ENCODE measurements around the gene HAPLN3. TPM values are rescaled to one million over a fixed set of nuclear protein-coding genes. Genes with fewer than 3 reads are reported as not detected.
"Not testable (repeated sequence)": the region's sequence is repeated elsewhere in the genome, so short reads cannot be mapped to it uniquely, and the experiment has no call there.

Gene HAPLN3, protein sequence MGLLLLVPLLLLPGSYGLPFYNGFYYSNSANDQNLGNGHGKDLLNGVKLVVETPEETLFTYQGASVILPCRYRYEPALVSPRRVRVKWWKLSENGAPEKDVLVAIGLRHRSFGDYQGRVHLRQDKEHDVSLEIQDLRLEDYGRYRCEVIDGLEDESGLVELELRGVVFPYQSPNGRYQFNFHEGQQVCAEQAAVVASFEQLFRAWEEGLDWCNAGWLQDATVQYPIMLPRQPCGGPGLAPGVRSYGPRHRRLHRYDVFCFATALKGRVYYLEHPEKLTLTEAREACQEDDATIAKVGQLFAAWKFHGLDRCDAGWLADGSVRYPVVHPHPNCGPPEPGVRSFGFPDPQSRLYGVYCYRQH
- total RNA-seq = 15.9 TPM

DNA sequence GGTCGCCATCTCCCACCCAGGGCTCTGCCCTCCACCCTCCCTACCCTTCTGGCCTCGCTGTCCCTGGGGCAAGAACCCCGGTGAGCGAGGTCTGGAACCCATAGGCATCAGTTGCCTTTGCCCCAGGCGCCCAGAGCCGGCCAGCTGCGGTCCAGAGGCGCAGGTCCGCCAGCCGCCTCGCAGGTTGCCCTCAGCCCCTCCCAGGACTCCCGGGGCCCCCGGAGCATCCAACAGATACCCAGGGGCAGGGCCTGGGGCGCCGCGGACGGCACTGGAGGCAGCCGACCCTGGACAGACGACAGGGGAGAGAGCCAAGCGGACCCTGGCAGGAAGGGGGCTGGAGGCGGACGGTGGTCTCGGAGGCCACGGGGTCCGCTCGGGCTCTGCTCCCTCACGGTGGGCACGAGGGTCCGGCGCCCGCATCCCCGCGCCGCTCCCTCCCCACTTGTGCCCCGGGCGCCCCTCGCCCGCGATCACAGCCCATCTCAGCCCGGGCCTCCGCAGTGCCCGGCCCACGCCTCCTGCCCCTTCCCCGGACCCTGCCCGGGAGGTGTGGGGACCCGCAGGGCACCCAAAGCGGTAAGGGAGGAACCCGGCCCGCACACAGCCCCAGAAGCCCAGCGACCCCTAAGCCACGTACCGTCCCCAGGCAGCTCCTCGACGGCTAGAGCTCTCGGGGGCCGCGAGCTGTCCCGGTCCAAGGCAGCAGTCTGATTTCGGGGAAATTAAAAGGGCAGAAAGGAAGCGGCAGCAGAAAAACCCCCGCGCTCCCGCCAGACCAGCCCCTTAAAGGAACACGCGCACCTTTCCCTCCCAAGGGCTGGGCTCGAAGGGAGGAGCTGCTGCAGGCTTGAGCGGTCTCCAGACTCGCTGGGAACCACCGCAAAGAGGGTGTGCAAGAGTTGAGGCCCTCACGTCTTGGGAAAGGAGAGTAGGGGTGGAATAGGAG lies at the start of gene HAPLN3:
HAPLN3 (minus strand) TSS at position 726 of the 949 bp plus-strand sequence. CDS start 8,246 bp downstream, outside the sequence.
- no peak for DNase-seq (ENCODE audit: low spot score)
- intact Hi-C loops (cut with DNase I) = no loop called here
- ATAC-seq = no peak

DNA sequence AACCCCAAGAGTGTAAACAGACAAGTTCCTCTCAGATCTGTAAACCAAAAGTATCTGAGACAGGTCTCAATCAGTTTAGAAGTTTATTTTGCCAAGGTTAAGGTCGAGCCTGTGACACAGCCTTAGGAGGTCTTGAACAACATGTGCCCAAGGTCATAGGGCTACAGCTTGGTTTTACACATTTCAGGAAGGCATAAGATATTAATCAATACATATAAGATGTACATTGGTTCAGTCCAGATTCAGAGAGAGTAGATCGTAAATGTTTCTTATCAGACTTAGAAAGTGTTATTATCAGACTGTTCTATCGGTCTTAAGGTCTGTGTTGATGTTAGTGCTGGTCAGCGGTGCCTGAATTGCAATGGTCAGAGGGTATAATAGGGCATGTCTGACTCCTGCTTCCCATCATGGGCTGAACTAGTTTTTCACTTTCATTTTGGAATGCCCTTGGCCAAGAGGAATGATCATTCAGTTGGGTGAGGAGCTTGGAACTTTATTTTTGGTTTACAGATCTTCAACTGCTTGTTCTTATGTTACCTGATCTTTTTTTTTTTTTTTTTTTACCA lies 44.8 kb upstream of the HAPLN3 start:
- DNase-seq (ENCODE audit: low spot score) (no peak), ATAC-seq (no peak)
- intact Hi-C loops (cut with DNase I) = no loop called here

DNA sequence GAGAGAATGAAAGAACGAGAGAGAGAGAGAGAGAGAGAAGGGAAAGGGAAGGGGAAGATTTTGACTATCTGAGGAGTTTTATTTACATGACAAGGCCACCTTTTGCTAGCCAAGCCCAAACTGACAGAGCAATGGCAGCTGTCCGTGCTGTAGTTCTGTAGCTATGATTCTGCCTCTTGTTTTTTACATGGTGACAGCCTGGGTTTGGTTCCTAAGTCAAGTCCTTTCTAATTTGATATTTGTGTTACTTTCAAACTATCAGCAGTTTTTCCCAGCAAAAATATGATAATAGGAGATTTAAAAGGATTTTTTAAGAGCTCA lies 44.1 kb upstream of the HAPLN3 start:
- ATAC-seq (no peak), DNase-seq (ENCODE audit: low spot score) (no peak)
- intact Hi-C loops (cut with DNase I) = no loop called here

DNA sequence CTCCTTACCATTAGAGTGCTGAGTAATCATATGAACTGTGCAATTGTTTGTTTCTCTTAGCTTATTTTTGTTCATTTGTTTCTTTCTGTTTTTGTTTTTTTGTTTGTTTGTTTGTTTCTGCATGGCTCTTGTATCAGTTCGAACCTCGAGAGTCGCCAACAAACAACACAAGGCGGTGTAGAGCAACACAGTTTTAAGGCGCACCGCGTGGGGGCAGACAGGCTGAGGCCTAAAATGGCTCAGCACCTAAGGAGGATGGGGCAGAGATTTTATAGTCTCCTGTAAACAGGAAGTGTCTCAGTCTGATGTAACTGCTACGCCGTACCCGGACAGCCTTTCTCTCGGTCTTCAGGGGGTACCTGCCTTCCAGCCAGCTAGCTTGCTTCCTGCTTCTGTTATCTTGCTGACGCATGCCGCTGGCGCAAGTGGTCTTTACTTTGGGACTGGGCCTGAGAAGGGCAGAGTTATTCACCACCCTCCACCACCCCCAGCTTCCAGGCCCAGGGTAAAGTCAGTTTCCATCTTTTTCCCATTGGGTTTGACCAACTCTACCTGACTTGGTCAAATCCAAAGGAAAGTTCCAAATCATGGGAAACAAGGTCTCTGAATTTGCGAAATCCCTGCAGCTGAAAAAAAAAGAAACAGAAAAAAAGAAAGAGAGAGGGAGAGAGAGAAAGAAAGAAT lies 43.6 kb upstream of the HAPLN3 start:
- ATAC-seq (no peak), DNase-seq (ENCODE audit: low spot score) (no peak)
- intact Hi-C loops (cut with DNase I) = no loop called here

DNA sequence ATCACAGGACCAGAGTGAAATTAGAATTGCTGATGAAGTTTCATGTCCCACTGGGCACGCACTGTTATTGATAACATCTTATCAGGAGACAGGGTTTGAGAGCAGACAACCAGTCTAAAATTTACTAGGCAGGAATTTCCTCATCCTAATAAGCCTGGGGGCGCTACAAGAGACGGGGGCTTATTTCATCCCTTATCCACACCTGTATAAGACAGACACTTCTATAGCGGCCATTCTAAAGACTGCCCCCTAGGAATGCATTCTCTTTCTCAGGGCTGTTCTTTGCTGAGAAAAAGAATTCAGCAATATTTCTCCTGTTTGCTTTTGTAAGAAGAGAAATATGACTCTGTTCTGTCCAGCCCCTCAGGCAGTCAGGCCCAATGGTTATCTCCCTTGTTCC lies 39.1 kb upstream of the HAPLN3 start:
- ATAC-seq; intact Hi-C loops (cut with DNase I): not testable (repeated sequence)

DNA sequence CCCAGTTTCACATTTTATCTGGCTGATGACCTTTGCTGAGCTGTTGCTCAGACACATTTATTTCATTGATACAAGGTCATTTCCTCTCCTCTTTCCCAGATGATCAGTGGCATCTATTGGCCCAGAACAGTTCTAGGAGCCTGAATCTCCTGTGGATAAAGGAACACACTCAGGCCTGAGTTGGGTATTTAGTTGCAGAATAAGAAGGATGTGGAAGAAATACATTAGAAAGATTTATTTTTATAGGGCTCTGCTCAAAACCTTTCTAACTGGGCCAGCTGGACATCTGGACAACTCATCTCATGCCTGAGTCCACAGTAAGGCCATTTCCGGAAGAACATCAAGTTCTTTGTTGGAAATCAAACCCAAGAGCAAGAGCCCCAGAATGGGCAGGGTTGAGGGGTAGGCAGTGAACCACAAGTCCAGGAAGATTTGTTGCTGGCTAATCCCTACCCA lies 37.6 kb upstream of the HAPLN3 start:
- peak; percentile 86 for ATAC-seq
- DNase-seq (ENCODE audit: low spot score) = no peak
- intact Hi-C loops (cut with DNase I) = no loop called here

More for the DNA sequence above, 39.1 kb upstream of the HAPLN3 start:
- not testable (repeated sequence) for DNase-seq (ENCODE audit: low spot score)

DNA sequence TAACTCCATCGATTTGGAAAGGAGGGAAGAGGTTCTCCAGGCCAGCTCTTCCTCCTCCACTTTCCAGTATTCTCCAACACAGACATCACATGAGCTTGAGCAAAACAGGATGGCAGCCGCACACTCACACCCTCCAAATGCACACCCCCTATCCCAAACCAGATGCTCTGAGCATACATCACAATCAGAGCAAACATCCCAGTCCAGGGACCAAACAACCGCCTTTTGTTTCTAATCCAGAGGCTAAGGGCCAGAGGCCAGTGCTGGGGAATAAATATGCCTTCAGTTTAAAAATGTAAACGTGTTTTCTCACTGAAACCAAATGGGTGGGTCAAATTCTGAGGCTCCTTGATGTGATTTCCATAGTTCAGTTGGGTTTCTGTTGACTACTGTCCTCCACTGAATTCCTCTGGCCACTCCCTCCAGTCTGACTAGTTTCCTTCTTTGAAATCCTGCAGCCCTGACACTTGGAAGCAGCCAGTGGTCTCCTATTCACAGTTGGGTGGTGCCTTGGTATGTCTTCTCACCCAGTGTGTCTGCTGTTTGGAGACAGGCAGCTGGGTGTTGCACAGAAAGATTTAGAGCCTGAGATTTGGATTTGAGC lies 37.0 kb upstream of the HAPLN3 start:
- intact Hi-C loops (cut with DNase I) = no loop called here
- ATAC-seq (peak; percentile 91), DNase-seq (ENCODE audit: low spot score) (no peak)

DNA sequence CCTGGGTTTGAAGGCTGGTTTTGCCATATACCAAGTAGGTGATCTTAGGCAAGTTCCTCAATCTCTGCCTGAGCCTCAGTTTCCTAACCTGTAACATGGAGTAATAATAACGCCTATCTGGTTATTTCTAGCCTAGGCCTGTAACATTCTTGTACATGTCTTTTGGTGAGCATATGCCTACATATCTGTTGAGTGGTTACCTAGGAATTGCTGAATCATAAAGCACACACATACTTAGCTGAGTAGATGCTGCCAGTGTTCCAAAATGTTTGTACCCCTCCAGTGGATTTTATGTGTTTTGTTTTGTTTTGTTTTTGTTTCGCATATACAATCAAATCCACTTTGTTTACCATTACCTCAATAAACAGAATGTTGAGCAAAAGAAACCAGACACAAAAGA lies 35.2 kb upstream of the HAPLN3 start:
- intact Hi-C loops (cut with DNase I) = no loop called here
- DNase-seq (ENCODE audit: low spot score) (no peak), ATAC-seq (no peak)

DNA sequence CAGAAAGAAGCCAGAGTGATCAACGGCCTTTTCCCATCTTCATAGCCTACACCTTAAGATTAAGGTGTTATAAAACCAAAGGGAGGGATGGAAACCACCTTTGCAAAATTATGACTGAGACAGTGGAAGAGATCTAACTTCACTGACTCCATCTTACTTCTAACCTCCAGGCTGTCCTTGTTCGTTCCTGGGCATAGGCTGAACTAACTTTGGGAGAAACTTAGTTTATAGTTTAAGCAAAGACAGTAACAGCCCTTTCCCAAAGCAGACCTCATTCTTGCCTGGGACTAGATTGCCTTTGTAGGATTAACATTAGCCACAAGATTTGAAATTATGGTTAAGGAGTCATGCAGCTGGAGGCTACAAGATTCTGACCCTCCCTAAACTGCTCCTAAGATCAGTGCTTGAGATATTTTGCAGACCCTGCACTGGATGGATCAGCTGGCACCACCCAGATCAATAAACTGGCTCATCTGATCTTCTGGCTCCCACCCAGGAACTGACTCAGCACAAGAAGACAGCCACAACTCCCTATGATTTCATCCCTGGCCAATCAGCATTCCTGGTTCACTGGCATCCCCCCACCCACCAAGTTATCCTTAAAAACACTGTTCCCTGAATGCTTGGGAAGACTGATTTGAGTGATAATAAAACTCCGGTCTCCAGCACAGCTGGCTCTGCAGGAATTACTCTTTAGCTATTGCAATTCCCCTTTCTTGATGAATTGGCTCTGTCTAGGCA lies 34.2 kb upstream of the HAPLN3 start:
- ATAC-seq; DNase-seq (ENCODE audit: low spot score); intact Hi-C loops (cut with DNase I): not testable (repeated sequence)

DNA sequence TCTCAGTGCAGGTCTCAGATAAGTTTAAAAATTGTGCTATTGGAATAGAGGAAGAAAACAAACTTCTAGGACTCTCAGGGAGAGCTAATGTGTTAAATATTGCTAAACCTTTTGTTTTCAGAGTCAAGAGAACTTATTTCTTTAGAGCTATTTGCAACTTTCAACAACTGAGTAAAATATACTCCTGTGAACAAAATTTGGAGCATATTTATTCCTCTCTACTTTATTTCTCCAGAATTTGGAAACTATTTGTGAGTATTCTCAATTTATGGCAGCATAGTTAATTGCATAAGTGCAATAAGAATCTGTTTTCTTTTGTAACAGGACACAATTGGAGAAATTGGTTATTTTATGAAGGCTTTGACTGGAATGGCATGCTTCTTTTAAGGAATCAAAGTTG lies 32.8 kb upstream of the HAPLN3 start:
- intact Hi-C loops (cut with DNase I); ATAC-seq; DNase-seq (ENCODE audit: low spot score): not testable (repeated sequence)

DNA sequence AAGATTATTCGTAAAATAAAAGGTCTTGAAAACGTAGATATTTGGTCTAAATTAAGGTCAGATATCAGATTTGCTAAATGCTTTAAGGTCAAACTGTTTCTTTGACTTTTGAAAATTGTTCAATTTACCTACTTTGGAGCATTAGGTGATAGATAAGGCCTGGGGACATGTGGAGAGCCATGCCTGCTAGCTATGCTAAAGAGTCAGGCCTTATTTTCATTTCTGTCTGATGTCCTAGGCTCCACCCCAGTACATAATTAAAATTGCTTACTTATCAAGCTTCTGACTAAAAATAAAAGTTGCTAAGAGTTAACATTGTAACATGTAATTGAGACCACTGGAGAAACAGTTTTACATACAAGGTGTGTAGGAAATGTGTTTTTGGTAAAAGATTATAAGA lies 30.3 kb upstream of the HAPLN3 start:
- DNase-seq (ENCODE audit: low spot score); intact Hi-C loops (cut with DNase I); ATAC-seq: not testable (repeated sequence)

DNA sequence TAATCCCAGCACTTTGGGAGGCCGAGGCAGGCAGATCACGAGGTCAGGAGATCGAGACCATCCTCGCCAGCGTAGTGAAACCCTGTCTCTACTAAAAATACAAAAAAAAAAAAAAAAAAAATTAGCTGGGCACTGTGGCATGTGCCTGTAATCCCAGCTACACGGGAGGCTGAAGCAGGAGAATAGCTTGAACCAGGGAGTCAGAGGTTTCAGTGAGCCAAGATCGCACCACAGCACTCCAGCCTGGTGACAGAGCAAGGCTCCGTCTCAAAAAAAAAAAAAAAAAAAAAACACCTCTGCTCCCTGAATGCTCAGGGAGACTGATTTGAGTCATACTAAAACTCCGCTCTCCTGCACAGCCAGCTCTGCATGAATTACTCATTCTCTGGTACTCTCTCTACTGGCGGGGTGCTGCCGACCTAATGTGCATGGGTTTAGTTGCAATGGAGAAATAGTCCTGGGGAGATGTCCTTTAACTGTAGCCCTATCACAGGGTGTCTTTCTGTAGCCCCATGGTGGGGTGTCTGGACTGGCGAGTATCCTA lies 25.6 kb upstream of the HAPLN3 start:
- DNase-seq (ENCODE audit: low spot score); intact Hi-C loops (cut with DNase I); ATAC-seq: not testable (repeated sequence)

DNA sequence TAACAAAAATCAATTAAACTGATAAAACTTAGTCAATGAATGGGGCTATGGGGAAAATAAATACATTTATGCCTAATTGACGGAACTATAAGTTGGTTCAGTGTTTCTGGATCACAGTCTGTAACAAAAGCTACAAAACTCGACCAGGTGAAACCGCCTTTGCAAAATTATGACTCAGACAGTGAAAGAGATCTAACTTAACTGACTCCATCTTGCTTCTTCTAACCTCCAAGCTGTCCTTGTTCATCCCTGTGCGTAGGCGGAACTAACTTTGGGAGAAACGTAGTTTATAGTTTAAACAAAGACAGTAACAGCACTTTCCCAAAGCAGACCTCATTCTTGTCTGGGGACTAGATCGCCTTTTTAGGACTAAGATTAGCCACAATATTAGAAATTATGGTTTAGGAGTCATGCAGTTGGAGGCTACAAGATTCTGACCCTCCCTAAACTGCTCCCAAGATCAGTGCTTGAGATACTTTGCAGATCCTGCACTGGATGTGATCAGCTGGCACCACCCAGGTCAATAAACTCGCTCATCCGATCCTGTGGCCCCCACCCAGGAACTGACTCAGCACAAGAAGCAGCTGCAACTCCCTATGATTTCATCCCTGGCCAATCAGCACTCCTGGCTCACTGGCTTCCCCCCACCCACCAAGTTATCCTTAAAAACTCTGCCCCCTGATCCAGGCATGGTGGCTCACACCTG lies 25.0 kb upstream of the HAPLN3 start:
- DNase-seq (ENCODE audit: low spot score) (no peak), ATAC-seq (no peak)
- intact Hi-C loops (cut with DNase I) = no loop called here

DNA sequence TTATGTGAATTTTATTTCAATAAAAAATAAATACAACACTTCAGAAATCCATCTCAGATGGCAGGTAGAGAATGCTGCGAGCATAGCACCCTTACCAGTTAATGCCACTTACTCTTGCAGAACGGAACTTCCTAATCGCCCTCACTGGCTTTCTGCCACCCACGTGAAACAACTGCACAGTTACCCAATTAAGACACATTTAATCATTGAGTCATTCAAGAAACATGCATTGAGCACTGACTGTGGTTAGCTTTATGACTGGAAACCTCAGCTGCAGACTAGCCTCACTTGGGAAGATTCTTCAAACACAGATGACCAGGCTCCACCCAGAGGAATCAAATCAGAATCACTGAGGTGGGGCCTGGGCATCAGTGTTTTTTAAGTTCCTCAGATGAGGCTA lies 23.4 kb upstream of the HAPLN3 start:
- ATAC-seq = peak; percentile 42
- DNase-seq (ENCODE audit: low spot score) = no peak
- intact Hi-C loops (cut with DNase I) = no loop called here

DNA sequence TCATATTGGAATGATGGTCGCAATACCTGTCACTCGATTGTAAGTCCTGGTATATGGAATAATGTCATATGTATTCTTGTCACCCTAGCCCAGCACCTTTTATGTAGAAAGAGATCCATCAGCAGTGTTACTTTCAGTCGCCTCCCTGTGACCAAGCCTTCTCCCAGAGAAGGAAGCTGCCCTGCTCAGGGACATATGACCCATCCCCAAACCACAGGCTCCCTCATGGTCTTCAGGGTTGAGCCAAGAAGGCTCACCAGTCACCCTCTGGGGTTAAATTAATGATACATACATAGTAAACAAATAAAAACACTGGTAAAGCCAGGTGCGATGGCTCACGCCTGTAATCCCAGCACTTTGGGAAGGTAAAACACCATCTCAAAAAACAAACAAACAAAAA lies 22.4 kb upstream of the HAPLN3 start:
- intact Hi-C loops (cut with DNase I) = no loop called here
- DNase-seq (ENCODE audit: low spot score) (no peak), ATAC-seq (no peak)

DNA sequence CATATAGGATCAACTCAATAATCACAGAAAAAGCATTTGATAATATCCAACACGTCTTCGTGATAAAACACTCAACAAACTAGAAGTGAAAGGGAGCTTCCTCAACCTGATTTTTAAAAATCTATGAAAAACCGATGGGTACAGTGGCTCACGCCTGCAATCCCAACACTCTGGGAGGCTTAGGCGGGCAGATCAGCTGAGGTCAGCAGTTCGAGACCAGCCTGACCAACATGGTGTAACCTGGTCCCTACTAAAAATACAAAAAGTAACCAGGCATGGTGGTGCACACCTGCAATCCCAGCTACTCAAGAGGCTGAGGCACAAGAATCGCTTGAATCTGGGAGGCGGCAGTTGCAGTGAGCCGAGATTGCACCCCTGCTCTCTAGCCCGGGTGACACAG lies 20.0 kb upstream of the HAPLN3 start:
- no peak for ATAC-seq
- intact Hi-C loops (cut with DNase I) = no loop called here
- peak; percentile 8 for DNase-seq (ENCODE audit: low spot score)

DNA sequence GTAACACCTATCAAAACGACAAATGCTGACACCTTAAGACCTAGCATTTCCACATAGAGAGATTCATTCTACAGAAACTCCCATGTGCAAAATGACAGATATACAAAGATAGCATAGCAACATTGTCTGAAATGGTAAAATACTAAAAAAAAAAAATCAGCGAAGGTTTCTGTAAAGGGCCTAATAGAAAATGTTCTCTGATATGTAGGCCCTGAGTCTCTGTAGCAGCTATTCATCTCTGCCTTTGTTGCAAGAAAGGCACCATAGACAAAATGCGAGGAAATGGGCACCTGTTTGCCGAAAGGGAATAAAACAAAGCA lies 18.5 kb upstream of the HAPLN3 start:
- ATAC-seq (no peak), DNase-seq (ENCODE audit: low spot score) (no peak)
- intact Hi-C loops (cut with DNase I) = no loop called here
